ENCODE measurements around the gene LSM2.
A peak's percentile ranks its signal among the peaks of the same experiment; 100 is the strongest.
"Not testable (repeated sequence)": the region's sequence is repeated elsewhere in the genome, so short reads cannot be mapped to it uniquely, and the experiment has no call there.

LSM2 gene

DNA sequence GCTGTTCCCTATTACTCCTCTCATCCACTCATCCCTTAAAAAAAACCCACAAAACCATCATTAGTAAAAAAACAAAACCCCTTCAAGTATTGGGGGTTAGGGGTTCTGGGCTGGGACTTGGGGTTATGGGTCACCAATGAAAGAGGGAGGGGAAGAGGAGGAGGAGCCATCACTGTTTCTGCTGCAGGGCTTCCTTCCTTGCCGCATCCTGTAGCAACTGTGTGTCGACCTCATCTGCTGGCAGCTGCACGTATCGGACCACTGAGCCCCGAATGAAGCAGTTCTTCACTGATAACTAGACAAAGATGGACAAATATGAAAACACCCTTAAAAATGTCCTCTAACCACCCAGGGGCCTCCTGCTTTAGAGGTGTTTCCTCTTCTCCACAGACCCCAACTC lies 9.2 kb downstream of the LSM2 start:
- DNase-seq (ENCODE audit: low spot score): peak; percentile 65

DNA sequence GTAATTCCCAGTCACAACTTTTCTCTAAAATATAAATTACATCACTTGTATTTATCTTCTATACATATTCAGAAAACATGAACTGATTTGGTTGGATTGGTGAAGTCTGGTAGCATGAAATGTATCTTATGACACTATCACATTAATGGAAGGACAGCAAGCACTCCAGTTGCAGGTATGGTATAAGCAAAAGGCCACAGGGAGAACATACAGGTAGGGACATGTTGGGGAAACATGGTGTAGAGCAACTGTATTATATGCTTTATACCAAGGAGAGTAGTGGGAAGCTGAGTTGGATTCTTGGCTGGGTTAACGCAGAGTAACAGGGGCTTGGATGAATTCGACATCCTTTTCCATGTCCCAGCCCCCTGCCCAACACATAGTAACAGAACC lies 9.8 kb downstream of the LSM2 start:
- no peak for DNase-seq (ENCODE audit: low spot score)

DNA sequence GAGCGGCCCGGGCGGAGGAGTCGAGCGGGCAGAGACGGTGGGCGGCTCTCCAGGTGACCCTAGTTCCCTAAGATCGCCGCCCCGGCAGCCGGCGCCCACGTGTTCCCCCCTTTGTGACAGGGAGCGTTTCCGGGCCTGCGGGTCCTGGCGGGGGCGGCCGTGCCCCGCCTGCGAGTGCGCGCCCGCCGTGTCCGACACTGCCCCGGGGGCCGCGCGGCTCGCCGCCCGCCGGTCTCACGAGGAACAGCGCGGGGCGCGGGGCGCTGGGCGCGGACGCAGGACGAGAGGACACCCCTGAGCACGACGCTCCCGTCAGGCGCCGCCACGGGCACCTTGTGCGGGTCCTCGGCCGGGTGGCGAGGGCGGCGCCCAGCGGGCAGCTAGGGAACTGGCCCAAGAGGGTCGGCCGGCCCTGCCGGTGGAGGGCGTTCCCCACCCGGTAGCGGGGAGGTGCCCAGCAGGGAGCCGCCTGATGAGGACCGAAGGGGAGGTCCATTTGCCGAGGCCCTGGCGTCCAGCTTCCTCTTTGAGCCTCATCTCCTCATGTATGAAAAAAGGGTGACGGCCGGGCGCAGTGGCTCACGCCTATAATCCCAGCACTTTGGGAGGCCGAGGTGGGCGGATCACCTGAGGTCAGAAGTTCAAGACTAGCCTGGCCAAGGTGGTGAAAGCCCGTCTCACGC lies 11.0 kb downstream of the LSM2 start, which contains the start of gene VARS1:
VARS1 (minus strand) TSS at position 137 of the 683 bp plus-strand sequence. CDS start 535 bp downstream, outside the sequence.
- peak; percentile 81 for DNase-seq (ENCODE audit: low spot score)

DNA sequence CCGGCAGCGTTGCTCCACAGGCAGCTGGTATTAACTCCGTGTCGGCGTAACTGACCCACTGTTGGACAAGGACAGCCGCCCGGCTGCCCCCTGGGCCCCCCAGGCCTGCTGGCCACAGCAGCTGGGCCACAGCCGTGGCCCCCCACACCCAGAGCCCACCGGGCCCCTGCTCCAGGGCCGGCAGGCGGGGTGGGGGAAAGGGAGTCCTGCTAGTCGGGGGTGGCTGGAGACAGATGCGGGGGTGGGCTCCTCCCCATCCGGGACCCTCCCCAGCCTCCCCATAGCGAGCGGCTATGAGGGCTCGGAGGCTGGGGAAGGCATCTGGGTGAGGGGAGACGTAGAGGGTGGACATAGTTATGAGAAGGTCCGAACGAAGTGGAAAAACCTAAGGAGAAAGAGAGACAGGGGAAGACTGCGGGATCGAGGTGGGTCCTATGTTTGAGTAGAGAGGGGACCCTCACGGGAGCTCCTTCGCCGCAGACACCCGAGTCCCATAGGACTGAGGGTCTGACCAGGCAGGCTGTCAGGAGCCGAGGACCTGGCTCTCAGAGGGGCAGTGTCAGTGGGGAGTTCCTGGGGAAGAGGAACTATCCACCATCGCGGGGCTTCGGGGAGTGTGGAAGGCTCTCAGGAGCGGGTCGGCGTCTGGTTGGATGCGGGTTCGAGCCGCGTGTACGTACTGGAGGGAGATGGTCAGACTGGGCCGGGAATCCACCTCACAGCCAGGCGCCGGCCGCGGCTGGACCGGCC lies 11.7 kb downstream of the LSM2 start:
- DNase-seq (ENCODE audit: low spot score): no peak

GRCh38 chr6:31794294-31794865 lies 12.4 kb downstream of the LSM2 start:
- no peak for DNase-seq (ENCODE audit: low spot score)

GRCh38 chr6:31793927-31794245 lies 12.9 kb downstream of the LSM2 start:
- DNase-seq (ENCODE audit: low spot score): not testable (repeated sequence)

- DNase-seq (ENCODE audit: low spot score): no peak
These were observed 14.0 kb downstream of the LSM2 start for GRCh38 chr6:31792761-31793171.

DNA sequence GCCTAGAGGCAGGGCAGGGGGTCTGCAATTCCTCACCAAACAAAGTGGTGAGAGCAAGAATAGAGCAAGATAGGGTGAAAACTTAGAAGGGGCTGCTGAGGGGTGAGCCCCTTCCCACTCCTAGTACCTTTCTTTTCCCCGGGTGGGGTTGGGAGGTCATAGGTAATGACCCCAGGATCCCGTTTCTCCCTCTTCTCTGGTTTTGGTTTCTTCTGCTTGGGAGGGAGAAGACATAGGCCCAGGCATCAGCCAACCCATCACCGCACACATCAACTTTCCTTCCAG lies 14.7 kb downstream of the LSM2 start:
- no peak for DNase-seq (ENCODE audit: low spot score)

DNA sequence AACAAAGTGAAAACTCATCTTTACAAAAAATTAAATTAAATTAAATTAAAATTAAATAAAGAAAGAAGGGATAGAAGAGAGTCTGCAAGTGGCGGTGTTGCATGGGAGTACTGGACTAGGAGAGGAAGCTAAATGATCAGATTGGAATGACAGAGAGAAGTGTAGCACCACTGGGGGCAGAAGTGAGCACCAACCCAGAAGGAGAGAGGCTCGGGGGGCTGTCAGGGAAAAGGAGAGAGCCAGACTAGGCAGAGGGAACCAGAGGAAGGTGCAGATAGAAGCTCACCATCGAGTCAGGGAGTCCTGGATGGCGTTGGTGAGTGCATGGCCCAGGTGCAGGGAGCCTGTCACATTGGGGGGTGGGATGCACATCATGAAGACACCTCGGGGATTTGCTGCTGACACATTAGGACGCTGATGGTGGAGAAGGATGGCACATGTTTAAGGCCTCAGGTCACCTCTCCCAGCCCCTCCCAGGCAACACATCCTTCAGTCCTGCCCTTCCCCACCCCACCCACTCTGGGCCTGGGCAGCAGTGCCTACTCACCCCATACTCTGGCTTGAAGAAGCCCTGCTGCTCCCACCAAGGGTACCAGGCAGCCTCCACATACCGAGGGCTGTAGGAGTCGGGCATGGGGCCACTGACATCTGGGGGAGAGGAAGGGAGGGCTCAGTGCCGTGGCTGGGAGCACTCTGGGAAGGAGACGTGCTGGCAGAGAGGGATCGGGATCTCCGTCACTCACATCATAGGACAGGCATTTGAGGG lies 15.3 kb downstream of the LSM2 start:
- no peak for DNase-seq (ENCODE audit: low spot score)

- DNase-seq (ENCODE audit: low spot score): no peak
These were observed 21.3 kb downstream of the LSM2 start for GRCh38 chr6:31785475-31785874.

- DNase-seq (ENCODE audit: low spot score): no peak
These were observed 22.5 kb downstream of the LSM2 start for GRCh38 chr6:31784098-31784925.

- DNase-seq (ENCODE audit: low spot score): no peak
These were observed 24.5 kb downstream of the LSM2 start for GRCh38 chr6:31782126-31782855.

DNA sequence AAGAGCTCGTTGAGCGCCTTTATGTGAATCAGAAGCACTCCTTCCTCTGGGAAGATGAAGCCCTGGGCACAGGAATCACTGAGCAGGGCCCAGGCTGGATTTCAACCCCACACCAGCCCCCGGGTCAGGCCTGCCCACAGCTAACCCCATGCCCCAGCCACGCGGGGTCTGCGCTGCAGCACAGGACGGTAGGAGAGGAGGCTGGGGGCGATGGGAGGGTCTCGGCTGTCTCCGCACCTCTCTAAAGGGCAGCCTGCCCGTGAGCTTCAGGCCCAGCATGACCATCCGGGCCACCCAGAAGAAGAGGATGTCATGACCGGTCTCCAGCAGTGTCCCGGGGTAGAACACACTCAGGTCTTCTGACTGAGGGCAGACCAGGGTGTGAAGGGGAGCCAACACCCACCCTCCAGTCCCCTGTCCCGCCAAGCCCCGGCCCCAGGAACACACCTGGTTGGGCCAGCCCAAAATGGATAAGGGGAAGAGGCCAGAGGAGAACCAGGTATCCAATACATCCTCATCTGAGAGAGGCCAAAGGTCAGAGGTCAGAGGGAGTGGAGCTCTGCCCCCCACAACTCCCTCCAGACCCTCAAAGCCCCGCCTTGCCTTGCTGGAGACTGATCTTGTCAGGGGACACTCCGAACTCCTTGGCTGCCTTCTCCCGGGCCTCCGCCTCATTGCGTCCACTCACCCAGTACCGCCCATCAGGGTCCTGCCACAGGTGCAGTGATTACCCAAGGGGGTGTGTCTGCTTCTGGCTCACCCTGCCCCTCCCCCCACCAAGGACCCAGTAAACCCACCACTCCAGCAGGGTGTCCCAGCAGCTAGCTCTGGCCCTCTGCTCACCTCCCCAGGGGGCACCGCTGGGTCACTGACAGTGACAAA lies 25.3 kb downstream of the LSM2 start:
- no peak for DNase-seq (ENCODE audit: low spot score)

DNA sequence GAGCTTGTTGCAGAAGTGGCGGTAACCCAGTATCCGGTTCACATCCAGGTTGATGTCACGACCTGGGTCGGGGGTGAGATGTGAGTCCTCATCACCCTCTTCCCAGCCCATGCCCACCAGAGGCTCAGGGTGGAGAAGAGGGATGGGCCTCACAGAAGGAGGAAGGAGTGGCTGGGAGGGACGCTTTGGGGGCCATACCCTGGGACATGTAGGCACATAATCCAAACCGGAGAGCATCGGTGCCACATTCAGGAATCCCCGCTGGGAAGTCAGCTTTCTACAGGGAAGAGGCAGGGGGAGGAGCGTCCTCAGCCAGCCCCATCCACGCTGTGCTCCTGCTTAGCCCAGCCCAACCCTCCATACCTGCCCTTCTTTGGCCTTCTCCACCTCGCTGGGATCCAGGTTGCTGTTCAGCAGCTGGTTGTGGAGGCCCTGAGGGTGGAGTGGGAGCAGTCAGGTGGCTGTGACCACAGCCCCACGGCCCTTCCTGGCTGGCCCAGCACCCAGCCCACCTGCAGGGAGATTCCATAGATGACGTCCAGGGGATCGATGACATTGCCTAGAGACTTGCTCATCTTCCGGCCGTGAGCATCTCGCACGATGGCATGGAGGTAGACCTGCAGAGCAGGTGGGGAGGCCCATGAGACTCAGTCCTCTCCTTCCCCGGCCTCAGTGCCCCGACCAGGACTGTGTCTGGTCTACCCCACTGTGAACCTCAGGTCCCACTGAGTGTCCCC lies 26.1 kb downstream of the LSM2 start:
- no peak for DNase-seq (ENCODE audit: low spot score)

DNA sequence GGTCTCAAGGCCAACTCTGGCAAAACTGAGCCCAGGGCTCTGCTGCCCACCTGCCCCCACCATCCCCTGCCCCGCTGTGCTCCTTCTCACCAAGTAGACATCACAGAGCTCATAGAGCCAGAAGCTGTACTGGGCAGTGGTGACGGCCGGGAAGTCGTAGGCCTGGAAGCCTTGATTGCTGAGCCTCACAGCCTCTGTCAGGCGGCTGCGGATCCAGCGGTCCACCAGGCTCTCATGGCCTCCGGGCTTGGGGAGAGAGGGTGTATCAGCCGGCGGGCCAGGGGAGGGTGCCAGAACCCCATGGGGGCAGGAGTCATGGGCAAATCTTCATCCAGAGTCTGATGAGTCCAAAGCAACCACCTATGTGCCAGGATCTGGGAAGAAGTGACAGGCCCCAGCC lies 26.9 kb downstream of the LSM2 start:
- DNase-seq (ENCODE audit: low spot score): no peak

DNA sequence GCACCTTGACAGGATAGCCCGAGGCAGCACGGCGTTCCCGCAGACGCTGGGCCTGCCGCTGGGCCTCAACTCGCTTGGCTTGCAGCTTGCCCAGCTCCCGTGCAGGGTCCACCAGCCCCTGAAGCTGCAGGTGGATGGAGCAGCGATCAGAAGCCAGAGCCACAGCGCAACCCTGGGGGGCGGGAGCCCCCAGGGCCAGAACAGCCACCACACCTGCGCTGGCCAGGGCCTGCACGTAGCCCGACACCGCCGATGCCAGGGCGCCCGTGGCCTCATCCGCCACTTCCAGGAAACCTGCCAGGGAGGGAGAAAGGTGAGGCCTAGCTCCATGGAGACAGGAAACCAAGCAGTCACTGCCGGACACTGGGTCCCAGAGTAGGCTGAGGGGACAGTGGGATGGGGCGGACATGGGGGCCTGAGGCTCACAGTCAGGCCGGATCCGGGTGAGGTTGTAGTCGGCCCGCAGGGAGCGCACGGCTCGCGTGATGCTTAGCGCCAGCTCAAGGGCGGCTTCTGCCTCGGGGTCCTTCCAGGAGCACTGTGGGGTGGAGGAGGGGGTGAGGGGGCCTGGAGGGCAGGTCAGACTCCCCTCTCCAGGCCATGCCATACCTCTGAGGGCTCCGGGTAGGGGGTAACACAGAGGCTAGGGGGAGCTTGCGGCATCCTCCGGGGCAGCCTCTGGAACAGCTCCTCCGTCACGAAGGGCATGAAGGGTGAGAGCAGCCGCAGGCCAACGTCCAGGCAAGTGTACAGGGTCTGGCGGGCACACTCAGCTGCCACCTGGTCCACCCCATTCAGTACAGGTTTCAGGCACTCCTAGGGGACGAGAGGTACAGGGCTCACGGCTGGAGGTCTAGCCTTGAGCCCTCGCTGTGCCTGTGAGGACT lies 27.5 kb downstream of the LSM2 start:
- DNase-seq (ENCODE audit: low spot score): no peak

- DNase-seq (ENCODE audit: low spot score): no peak
These were observed 28.6 kb downstream of the LSM2 start for GRCh38 chr6:31778193-31778592.

- DNase-seq (ENCODE audit: low spot score): no peak
These were observed 29.1 kb downstream of the LSM2 start for GRCh38 chr6:31777667-31778050.
